ENCODE data around the gene CLNK. TPM values are rescaled to one million over a fixed set of nuclear protein-coding genes. Genes with fewer than 3 reads are reported as not detected.
"Not testable (repeated sequence)": the region's sequence is repeated elsewhere in the genome, so short reads cannot be mapped to it uniquely, and the experiment has no call there.

The CLNK gene
- total and polyA plus RNA-seq, 2 experiments from 2014 or later: not detected

DNA sequence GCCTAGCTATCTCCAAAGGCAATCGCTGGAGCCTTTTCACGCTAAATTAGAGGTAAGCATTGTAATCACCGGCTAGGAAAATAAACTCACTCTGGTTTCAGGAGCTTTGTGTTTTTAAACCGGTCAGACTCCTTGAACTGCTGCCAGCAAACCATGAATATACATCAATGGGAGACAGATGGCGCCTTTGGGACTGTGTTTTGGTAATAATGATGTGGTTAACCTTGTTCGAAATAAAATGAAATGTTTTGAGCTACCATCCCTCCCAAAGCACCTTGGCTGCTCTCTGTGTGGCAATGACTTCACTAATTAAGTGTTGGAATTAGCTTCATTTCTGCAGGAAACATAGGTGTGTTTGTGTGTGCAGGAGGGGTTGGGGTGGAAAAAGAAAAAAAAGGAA is 65.3 kb downstream of the CLNK start:
- 48% methylated on average over 6 of the region's 6 CpGs for WGBS (ENCODE audit: low lambda C conversion rate, missing lambda C conversion rate)
- no peak overlapping the region for H3K27ac ChIP-seq
- no peaks in the 10 kb centered on the region for H3K9me2 ChIP-seq (replicated peaks; ENCODE audit: insufficient read depth)
- peak; percentile 30 for DNase-seq (ENCODE audit: low spot score)
- H3K27me3 ChIP-seq: no peaks in the 10 kb centered on the region
- no peaks in the 10 kb centered on the region for H3K36me3 ChIP-seq (replicated peaks; ENCODE audit: insufficient read depth, low read depth)
- no peaks in the 10 kb centered on the region for H3K9me3 ChIP-seq (ENCODE audit: low read depth)
- TF ChIP-seq EZH2phosphoT487 (IDR thresholded peaks at IDR 0.05; ENCODE audit: low read depth, severe bottlenecking, unreplicated experiment): no peak
- no peak for TF ChIP-seq EZH2 (IDR thresholded peaks at IDR 0.05; ENCODE audit: borderline replicate concordance)
- TF ChIP-seq, protein P1, sequence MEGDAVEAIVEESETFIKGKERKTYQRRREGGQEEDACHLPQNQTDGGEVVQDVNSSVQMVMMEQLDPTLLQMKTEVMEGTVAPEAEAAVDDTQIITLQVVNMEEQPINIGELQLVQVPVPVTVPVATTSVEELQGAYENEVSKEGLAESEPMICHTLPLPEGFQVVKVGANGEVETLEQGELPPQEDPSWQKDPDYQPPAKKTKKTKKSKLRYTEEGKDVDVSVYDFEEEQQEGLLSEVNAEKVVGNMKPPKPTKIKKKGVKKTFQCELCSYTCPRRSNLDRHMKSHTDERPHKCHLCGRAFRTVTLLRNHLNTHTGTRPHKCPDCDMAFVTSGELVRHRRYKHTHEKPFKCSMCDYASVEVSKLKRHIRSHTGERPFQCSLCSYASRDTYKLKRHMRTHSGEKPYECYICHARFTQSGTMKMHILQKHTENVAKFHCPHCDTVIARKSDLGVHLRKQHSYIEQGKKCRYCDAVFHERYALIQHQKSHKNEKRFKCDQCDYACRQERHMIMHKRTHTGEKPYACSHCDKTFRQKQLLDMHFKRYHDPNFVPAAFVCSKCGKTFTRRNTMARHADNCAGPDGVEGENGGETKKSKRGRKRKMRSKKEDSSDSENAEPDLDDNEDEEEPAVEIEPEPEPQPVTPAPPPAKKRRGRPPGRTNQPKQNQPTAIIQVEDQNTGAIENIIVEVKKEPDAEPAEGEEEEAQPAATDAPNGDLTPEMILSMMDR (IDR thresholded peaks at IDR 0.05; ENCODE audit: poor library complexity): peak; percentile 5
- H4K20me1 ChIP-seq (ENCODE audit: insufficient read depth, poor library complexity, severe bottlenecking): no peaks in the 10 kb centered on the region
- H3K4me2 ChIP-seq: no peak overlapping the region
- H2AFZ ChIP-seq: no peak overlapping the region
- H3K79me2 ChIP-seq: no peaks in the 10 kb centered on the region
- H3K4me1 ChIP-seq (ENCODE audit: insufficient read depth): peaks cover 6% of the 10 kb centered on the region
- H3K4me3 ChIP-seq: no peak overlapping the region

DNA sequence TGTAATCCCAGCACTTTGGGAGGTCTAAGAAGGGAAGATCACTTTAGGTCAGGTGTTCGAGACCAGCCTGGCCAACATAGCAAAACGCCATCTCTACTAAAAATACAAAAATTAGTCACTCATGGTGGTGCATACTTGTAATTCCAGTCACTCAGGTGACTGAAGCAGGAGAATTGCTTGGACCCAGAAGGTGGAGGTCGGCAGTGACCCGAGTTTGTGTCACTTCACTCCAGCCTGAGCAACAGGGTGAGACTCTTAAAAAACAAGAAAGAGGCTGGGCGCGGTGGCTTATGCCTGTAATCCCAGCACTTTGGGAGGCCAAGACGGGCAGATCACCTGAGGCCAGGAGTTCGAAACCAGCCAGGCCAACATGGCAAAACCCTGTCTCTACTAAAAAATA is 69.6 kb downstream of the CLNK start:
- H3K4me1 ChIP-seq (ENCODE audit: insufficient read depth); H3K27ac ChIP-seq; H3K9me3 ChIP-seq (ENCODE audit: low read depth); H3K36me3 ChIP-seq (replicated peaks; ENCODE audit: insufficient read depth, low read depth); H3K4me2 ChIP-seq; H3K9me2 ChIP-seq (replicated peaks; ENCODE audit: insufficient read depth); H3K27me3 ChIP-seq; DNase-seq (ENCODE audit: low spot score); H3K4me3 ChIP-seq; H2AFZ ChIP-seq; H4K20me1 ChIP-seq (ENCODE audit: insufficient read depth, poor library complexity, severe bottlenecking); H3K79me2 ChIP-seq: not testable (repeated sequence)
- 97% methylated on average over 8 of the region's 8 CpGs for WGBS (ENCODE audit: low lambda C conversion rate, missing lambda C conversion rate)

DNA sequence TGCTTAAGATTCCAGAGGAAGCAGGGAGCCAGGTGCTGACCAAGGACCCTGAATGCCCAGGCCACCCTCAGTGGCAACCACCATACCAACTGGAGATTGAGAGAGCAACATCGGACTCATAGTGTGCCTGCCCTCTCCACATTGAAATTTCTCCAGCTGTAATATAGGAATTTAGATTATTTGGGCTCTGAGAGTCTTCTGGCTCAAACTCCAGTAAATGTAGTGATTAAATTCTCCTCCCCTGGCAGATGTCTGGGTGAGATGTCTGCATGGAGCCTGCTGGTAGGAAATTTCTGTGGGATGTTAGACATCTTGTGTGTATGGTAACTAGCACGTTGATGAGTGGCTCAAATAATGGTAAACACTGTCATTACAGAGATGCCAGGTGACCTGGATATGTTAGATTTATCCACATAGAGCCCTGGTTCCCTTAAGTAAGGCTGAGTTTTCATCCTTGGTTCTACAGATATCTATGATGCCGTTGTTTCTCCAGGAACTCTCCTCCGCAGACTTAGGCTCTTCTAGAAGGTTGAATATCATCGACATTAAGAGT is 70.6 kb downstream of the CLNK start:
- Histone ChIP-seq H3K27me3 (no peaks in the 10 kb centered on the region), H3K36me3 (replicated peaks; ENCODE audit: insufficient read depth, low read depth) (no peaks in the 10 kb centered on the region), H3K9me2 (replicated peaks; ENCODE audit: insufficient read depth) (no peaks in the 10 kb centered on the region), H3K9me3 (ENCODE audit: low read depth) (no peaks in the 10 kb centered on the region), H3K4me1 (ENCODE audit: insufficient read depth) (no peaks in the 10 kb centered on the region), H3K4me2 (no peak overlapping the region), H3K4me3 (no peak overlapping the region), H3K79me2 (no peaks in the 10 kb centered on the region), H4K20me1 (ENCODE audit: insufficient read depth, poor library complexity, severe bottlenecking) (no peaks in the 10 kb centered on the region), H3K27ac (no peak overlapping the region), H2AFZ (no peak overlapping the region)
- 68% methylated on average over 5 of the region's 5 CpGs for WGBS (ENCODE audit: low lambda C conversion rate, missing lambda C conversion rate)
- DNase-seq (ENCODE audit: low spot score): no peak
- TF ChIP-seq EZH2phosphoT487 (IDR thresholded peaks at IDR 0.05; ENCODE audit: low read depth, severe bottlenecking, unreplicated experiment) (no peak), EZH2 (IDR thresholded peaks at IDR 0.05; ENCODE audit: borderline replicate concordance) (no peak)
- TF ChIP-seq, protein P1 (IDR thresholded peaks at IDR 0.05; ENCODE audit: poor library complexity): no peak

DNA sequence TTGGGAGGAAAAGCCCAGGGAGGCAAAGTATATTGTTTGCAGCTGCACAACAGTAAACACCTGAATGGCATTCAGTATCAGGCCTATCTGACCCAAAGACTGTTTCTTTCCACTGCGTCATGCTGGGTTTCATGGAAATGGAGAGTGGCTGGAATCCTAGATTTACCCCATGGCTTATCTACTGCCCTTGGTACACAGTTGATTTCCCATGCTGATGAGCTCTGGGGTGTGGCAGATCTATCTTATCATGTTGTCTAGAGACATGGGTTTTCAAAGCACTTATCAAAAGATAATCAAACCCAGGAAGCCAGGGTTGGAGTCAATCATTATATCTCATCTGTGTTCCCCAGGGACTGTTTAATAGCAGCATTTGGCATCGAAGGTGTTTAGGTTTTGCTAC is 72.1 kb downstream of the CLNK start:
- no peak for DNase-seq (ENCODE audit: low spot score)
- Histone ChIP-seq H3K9me2 (replicated peaks; ENCODE audit: insufficient read depth) (no peaks in the 10 kb centered on the region), H3K9me3 (ENCODE audit: low read depth) (no peaks in the 10 kb centered on the region), H2AFZ (no peak overlapping the region), H3K4me3 (no peak overlapping the region), H3K4me2 (no peak overlapping the region), H4K20me1 (ENCODE audit: insufficient read depth, poor library complexity, severe bottlenecking) (no peaks in the 10 kb centered on the region), H3K27ac (no peak overlapping the region), H3K36me3 (replicated peaks; ENCODE audit: insufficient read depth, low read depth) (no peaks in the 10 kb centered on the region), H3K27me3 (no peaks in the 10 kb centered on the region), H3K79me2 (no peaks in the 10 kb centered on the region), H3K4me1 (ENCODE audit: insufficient read depth) (no peaks in the 10 kb centered on the region)
- 87% methylated on average over 2 of the region's 2 CpGs for WGBS (ENCODE audit: low lambda C conversion rate, missing lambda C conversion rate)
- TF ChIP-seq EZH2 (IDR thresholded peaks at IDR 0.05; ENCODE audit: borderline replicate concordance) (no peak), EZH2phosphoT487 (IDR thresholded peaks at IDR 0.05; ENCODE audit: low read depth, severe bottlenecking, unreplicated experiment) (no peak)
- TF ChIP-seq, protein P1 (IDR thresholded peaks at IDR 0.05; ENCODE audit: poor library complexity): no peak
